MCF 10A (cell line): Measurements from ENCODE around the gene FEZF2. TPM values are rescaled to one million over a fixed set of nuclear protein-coding genes. Genes with fewer than 3 reads are reported as not detected.

Experiments used
- BruUV-seq: library from RNA; stranded (reverse); fragments of 400-500 nt; replicated peaks from 2 replicates; lab custom pipeline; 2021; lab: Mats Ljungman, UMichigan
- CTCF ChIA-PET: fragments of 300-600 bp; sonication (Branson Sonifier 250); formaldehyde crosslinking; extraction: SDS; loops from one replicate; lab custom pipeline; 2021; ENCODE audit warnings: antibody characterized with exemption, inconsistent platforms; lab: Yijun Ruan, JAX
- POLR2A ChIA-PET: fragments of 300-600, 350-650 bp; sonication (Branson Sonifier 250); formaldehyde crosslinking; extraction: SDS; loops from one replicate; lab custom pipeline; 2020; ENCODE audit warnings: antibody characterized with exemption, inconsistent platforms; lab: Yijun Ruan, JAX
- DNase-seq: peaks from one replicate; pipeline ENCODE4 v3.0.0-alpha.2; 2018; ENCODE audit not compliant: unreplicated experiment
- H3K27ac Mint-ChIP-seq: one replicate; pipeline ENCODE4 v1.8.0; 2022; ENCODE audit warnings: mild to moderate bottlenecking, low read depth, mixed read lengths; ENCODE audit not compliant: unreplicated experiment
- H3K27me3 Mint-ChIP-seq: one replicate; pipeline ENCODE4 v1.8.0; 2022; ENCODE audit warnings: mixed read lengths; ENCODE audit not compliant: insufficient read depth, unreplicated experiment
- H3K36me3 Mint-ChIP-seq: one replicate; pipeline ENCODE4 v1.8.0; 2022; ENCODE audit warnings: mild to moderate bottlenecking, moderate library complexity, mixed read lengths; ENCODE audit not compliant: insufficient read depth, unreplicated experiment
- H3K4me1 Mint-ChIP-seq: one replicate; pipeline ENCODE4 v1.8.0; 2022; ENCODE audit warnings: mixed read lengths; ENCODE audit not compliant: insufficient read depth, unreplicated experiment
- H3K4me3 Mint-ChIP-seq: one replicate; pipeline ENCODE4 v1.8.0; 2022; ENCODE audit warnings: mild to moderate bottlenecking, moderate library complexity, mixed read lengths; ENCODE audit not compliant: unreplicated experiment
- H3K9me3 Mint-ChIP-seq: one replicate; pipeline ENCODE4 v1.8.0; 2022; ENCODE audit warnings: mixed read lengths; ENCODE audit not compliant: unreplicated experiment
- CTCF ChIP-seq: fragments of 200-600 bp; IDR thresholded peaks from one replicate; pipeline ENCODE4 v1.8.0; 2022; ENCODE audit warnings: antibody characterized with exemption, mild to moderate bottlenecking; ENCODE audit not compliant: unreplicated experiment
- intact Hi-C: fragments of 100-400 bp; cut with micrococcal nuclease; formaldehyde crosslinking; loops from 2 replicates; pipeline ENCODE4 v1.14.1; 2022
- total RNA-seq: library from RNA; stranded (reverse); gene quantifications from 2 replicates; pipeline ENCODE4 v1.2.3, GENCODE V29; 2022

Gene FEZF2
- total RNA-seq, 1 experiment from 2014 or later = not detected

GRCh38 chr3:62405135-62405534 is 31.8 kb upstream of the FEZF2 start:
- no peak for DNase-seq
- no TSS peak for BruUV-seq

GRCh38 chr3:62404321-62404720 is 31.0 kb upstream of the FEZF2 start:
- no peak for TF ChIP-seq CTCF
- no peaks in the 10 kb centered on the region for H3K9me3 Mint-ChIP-seq
- no peak for DNase-seq
- peaks cover 95% of the 10 kb centered on the region for H3K27me3 Mint-ChIP-seq
- intact Hi-C loops = no loop called here
- ChIA-PET POLR2A (no interaction called here), CTCF (no interaction called here)
- no peak overlapping the region for H3K4me3 Mint-ChIP-seq
- no peak overlapping the region for H3K27ac Mint-ChIP-seq
- no peaks in the 10 kb centered on the region for H3K36me3 Mint-ChIP-seq
- no peaks in the 10 kb centered on the region for H3K4me1 Mint-ChIP-seq
- BruUV-seq = no TSS peak

More at GRCh38 chr3:62405135-62405534, 31.8 kb upstream of the FEZF2 start:
- no peaks in the 10 kb centered on the region for H3K4me1 Mint-ChIP-seq
- ChIA-PET CTCF (no interaction called here), POLR2A (no interaction called here)
- no peaks in the 10 kb centered on the region for H3K36me3 Mint-ChIP-seq
- no peak for TF ChIP-seq CTCF
- H3K27me3 Mint-ChIP-seq = peaks cover 95% of the 10 kb centered on the region
- intact Hi-C loops = no loop called here
- no peak overlapping the region for H3K4me3 Mint-ChIP-seq
- no peaks in the 10 kb centered on the region for H3K9me3 Mint-ChIP-seq
- H3K27ac Mint-ChIP-seq = no peak overlapping the region

- Mint-ChIP-seq H3K36me3 (no peaks in the 10 kb centered on the region), H3K4me1 (no peaks in the 10 kb centered on the region), H3K27ac (no peak overlapping the region), H3K27me3 (peaks cover 95% of the 10 kb centered on the region), H3K4me3 (no peak overlapping the region), H3K9me3 (no peaks in the 10 kb centered on the region)
- intact Hi-C loops = no loop called here
- ChIA-PET POLR2A (no interaction called here), CTCF (interaction anchor here (0.5 kb wide), 1 partner anchor 219 kb away, joined by 4 read pairs; no protein-coding TSS in a partner anchor)
- no peak for DNase-seq
- no peak for TF ChIP-seq CTCF
- no TSS peak for BruUV-seq
Observed at GRCh38 chr3:62403765-62404164, 30.4 kb upstream of the FEZF2 start.

GRCh38 chr3:62392626-62393292 is 19.4 kb upstream of the FEZF2 start:
- Mint-ChIP-seq H3K4me1 (no peaks in the 10 kb centered on the region), H3K36me3 (peaks cover 6% of the 10 kb centered on the region), H3K9me3 (no peaks in the 10 kb centered on the region), H3K27ac (no peak overlapping the region), H3K4me3 (no peak overlapping the region), H3K27me3 (peaks cover 99% of the 10 kb centered on the region)
- BruUV-seq = no TSS peak
- intact Hi-C loops = no loop called here
- TF ChIP-seq CTCF = no peak
- ChIA-PET CTCF (no interaction called here), POLR2A (no interaction called here)
- DNase-seq = no peak
